HepG2 (cell line): ENCODE results near the gene DCLRE1B. TPM values are rescaled to one million over a fixed set of nuclear protein-coding genes. Genes with fewer than 3 reads are reported as not detected.

Experiments used
- HNRNPUL1 ChIP-seq: fragments of 200-400 bp; formaldehyde crosslinking; IDR thresholded peaks from 2 replicates; pipeline ENCODE4 v1.6.1; 2017; ENCODE audit warnings: low read depth, mild to moderate bottlenecking, low read length, moderate library complexity
- MIXL1 ChIP-seq: IDR thresholded peaks from 2 replicates; pipeline ENCODE4 v1.6.1; 2016
- ONECUT2 ChIP-seq: sonication (generic); formaldehyde crosslinking; IDR thresholded peaks from 2 replicates; pipeline ENCODE4 v1.4.0; 2020; ENCODE audit warnings: missing genetic modification reagents
- PAXIP1 ChIP-seq: sonication (generic); formaldehyde crosslinking; conservative IDR thresholded peaks from 2 replicates; pipeline ENCODE4 v1.4.0; 2020; ENCODE audit warnings: mild to moderate bottlenecking, missing genetic modification reagents, moderate library complexity
- UBTF ChIP-seq: sonication (generic); formaldehyde crosslinking; IDR thresholded peaks from 2 replicates; pipeline ENCODE4 v1.4.0; 2020; ENCODE audit warnings: mild to moderate bottlenecking, missing genetic modification reagents
- ZBTB8A ChIP-seq: sonication (generic); formaldehyde crosslinking; IDR thresholded peaks from 2 replicates; pipeline ENCODE4 v1.4.0; 2020; ENCODE audit warnings: mild to moderate bottlenecking, low read depth, missing genetic modification reagents, borderline replicate concordance
- ZNF367 ChIP-seq: sonication (generic); formaldehyde crosslinking; IDR thresholded peaks from 2 replicates; pipeline ENCODE4 v1.4.0; 2020; ENCODE audit warnings: missing genetic modification reagents, borderline replicate concordance
- ZNF501 ChIP-seq: sonication (generic); formaldehyde crosslinking; IDR thresholded peaks from 2 replicates; pipeline ENCODE4 v1.5.1; 2020; ENCODE audit warnings: mild to moderate bottlenecking, moderate library complexity, missing genetic modification reagents
- ZNF543 ChIP-seq: sonication (generic); formaldehyde crosslinking; IDR thresholded peaks from 2 replicates; pipeline ENCODE4 v1.4.0; 2020; ENCODE audit warnings: mild to moderate bottlenecking, missing genetic modification reagents
- ZNF7 ChIP-seq: IDR thresholded peaks from 2 replicates; pipeline ENCODE4 v1.6.1; 2016; ENCODE audit warnings: missing biosample characterization, missing genetic modification reagents
- ZZZ3 ChIP-seq: sonication (generic); formaldehyde crosslinking; IDR thresholded peaks from 2 replicates; pipeline ENCODE4 v1.4.0; 2020; ENCODE audit warnings: missing genetic modification reagents, mild to moderate bottlenecking, borderline replicate concordance
- polyA plus RNA-seq, 8 experiments: library from polyadenylated mRNA; depleted of rRNA in 3 of 8; stranded (reverse) in 7 of 8; unstranded in 1 of 8; fragments of >200 nt; fragmentation: Illumina TruSeq in 4 of 8; extraction: Trizol in 4 of 8; gene quantifications; 2 replicates each; pipeline versions ENCODE4 v1.2.1 to v1.2.3, GENCODE V29; 2011 to 2016; ENCODE audit warnings: low read depth in 4 of 8, missing spikeins in 1 of 8, mixed read lengths in 1 of 8; ENCODE audit not compliant: insufficient read depth in 1 of 8
- total RNA-seq, 5 experiments: library from RNA; depleted of rRNA; stranded (reverse); fragments of >200 nt; fragmentation: Illumina TruSeq; extraction: Trizol; gene quantifications; 2 replicates each; pipeline ENCODE4 v1.2.3, GENCODE V29; 2016; ENCODE audit warnings: low read depth in 1 of 5
- TF ChIP-seq, protein P1 (sequence below): sonication (generic); IDR thresholded peaks from 2 replicates; pipeline ENCODE4 v1.6.1; 2016; ENCODE audit warnings: low read depth, borderline replicate concordance
- TF ChIP-seq, protein P2 (sequence below): sonication (generic); formaldehyde crosslinking; IDR thresholded peaks from 2 replicates; pipeline ENCODE4 v1.4.0; 2020; ENCODE audit warnings: missing genetic modification reagents
- TF ChIP-seq, protein P3 (sequence below): sonication (generic); formaldehyde crosslinking; IDR thresholded peaks from 2 replicates; pipeline ENCODE4 v1.4.0; 2020; ENCODE audit warnings: missing genetic modification reagents

The DCLRE1B gene
- total and polyA plus RNA-seq, 2 of the 13 experiments (the other 11 are each of a cell fraction or from before 2014, with no cell fraction given) = 2.7 to 8.0 TPM

GRCh38 chr1:113928941-113929749, 24.0 kb downstream of the DCLRE1B start, which contains the start of gene HIPK1 (continued):
- TF ChIP-seq HNRNPUL1 = no peak
- TF ChIP-seq, protein P1, sequence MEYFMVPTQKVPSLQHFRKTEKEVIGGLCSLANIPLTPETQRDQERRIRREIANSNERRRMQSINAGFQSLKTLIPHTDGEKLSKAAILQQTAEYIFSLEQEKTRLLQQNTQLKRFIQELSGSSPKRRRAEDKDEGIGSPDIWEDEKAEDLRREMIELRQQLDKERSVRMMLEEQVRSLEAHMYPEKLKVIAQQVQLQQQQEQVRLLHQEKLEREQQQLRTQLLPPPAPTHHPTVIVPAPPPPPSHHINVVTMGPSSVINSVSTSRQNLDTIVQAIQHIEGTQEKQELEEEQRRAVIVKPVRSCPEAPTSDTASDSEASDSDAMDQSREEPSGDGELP = peak; percentile 48; the same call in 1 of the 2 replicates
- TF ChIP-seq, protein P2, sequence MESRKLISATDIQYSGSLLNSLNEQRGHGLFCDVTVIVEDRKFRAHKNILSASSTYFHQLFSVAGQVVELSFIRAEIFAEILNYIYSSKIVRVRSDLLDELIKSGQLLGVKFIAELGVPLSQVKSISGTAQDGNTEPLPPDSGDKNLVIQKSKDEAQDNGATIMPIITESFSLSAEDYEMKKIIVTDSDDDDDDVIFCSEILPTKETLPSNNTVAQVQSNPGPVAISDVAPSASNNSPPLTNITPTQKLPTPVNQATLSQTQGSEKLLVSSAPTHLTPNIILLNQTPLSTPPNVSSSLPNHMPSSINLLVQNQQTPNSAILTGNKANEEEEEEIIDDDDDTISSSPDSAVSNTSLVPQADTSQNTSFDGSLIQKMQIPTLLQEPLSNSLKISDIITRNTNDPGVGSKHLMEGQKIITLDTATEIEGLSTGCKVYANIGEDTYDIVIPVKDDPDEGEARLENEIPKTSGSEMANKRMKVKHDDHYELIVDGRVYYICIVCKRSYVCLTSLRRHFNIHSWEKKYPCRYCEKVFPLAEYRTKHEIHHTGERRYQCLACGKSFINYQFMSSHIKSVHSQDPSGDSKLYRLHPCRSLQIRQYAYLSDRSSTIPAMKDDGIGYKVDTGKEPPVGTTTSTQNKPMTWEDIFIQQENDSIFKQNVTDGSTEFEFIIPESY (CRISPR knock-in tag) = peak; percentile 30; the same call in 1 of the 2 replicates
- TF ChIP-seq ZBTB8A (CRISPR knock-in tag) = no peak
- peak; percentile 95 for TF ChIP-seq ZNF501
- TF ChIP-seq ZNF367 (CRISPR knock-in tag) = peak; percentile 72; the same call in 1 of the 2 replicates
- TF ChIP-seq UBTF (CRISPR knock-in tag) = peak; percentile 53
- peak; percentile 85 for TF ChIP-seq PAXIP1 (CRISPR knock-in tag)
- TF ChIP-seq MIXL1 (CRISPR knock-in tag) = peak; percentile 59; the same call in 1 of the 2 replicates
- TF ChIP-seq, protein P3, sequence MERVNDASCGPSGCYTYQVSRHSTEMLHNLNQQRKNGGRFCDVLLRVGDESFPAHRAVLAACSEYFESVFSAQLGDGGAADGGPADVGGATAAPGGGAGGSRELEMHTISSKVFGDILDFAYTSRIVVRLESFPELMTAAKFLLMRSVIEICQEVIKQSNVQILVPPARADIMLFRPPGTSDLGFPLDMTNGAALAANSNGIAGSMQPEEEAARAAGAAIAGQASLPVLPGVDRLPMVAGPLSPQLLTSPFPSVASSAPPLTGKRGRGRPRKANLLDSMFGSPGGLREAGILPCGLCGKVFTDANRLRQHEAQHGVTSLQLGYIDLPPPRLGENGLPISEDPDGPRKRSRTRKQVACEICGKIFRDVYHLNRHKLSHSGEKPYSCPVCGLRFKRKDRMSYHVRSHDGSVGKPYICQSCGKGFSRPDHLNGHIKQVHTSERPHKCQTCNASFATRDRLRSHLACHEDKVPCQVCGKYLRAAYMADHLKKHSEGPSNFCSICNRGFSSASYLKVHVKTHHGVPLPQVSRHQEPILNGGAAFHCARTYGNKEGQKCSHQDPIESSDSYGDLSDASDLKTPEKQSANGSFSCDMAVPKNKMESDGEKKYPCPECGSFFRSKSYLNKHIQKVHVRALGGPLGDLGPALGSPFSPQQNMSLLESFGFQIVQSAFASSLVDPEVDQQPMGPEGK (CRISPR knock-in tag) = peak; percentile 73
- TF ChIP-seq ZNF543 = peak; percentile 10; the same call in 1 of the 2 replicates
- TF ChIP-seq ZZZ3 (CRISPR knock-in tag) = peak; percentile 75
- TF ChIP-seq ZNF7 (CRISPR knock-in tag) = no peak
- peak; percentile 42; the same call in 1 of the 2 replicates for TF ChIP-seq ONECUT2 (CRISPR knock-in tag)
